Kidney tubule cell (primary cell): ENCODE results near the gene HHIPL1.

Source experiments
- DNase-seq: peaks from one replicate; pipeline ENCODE4 v3.0.0-alpha.2; 2018; ENCODE audit warnings: low spot score

Gene HHIPL1

DNA sequence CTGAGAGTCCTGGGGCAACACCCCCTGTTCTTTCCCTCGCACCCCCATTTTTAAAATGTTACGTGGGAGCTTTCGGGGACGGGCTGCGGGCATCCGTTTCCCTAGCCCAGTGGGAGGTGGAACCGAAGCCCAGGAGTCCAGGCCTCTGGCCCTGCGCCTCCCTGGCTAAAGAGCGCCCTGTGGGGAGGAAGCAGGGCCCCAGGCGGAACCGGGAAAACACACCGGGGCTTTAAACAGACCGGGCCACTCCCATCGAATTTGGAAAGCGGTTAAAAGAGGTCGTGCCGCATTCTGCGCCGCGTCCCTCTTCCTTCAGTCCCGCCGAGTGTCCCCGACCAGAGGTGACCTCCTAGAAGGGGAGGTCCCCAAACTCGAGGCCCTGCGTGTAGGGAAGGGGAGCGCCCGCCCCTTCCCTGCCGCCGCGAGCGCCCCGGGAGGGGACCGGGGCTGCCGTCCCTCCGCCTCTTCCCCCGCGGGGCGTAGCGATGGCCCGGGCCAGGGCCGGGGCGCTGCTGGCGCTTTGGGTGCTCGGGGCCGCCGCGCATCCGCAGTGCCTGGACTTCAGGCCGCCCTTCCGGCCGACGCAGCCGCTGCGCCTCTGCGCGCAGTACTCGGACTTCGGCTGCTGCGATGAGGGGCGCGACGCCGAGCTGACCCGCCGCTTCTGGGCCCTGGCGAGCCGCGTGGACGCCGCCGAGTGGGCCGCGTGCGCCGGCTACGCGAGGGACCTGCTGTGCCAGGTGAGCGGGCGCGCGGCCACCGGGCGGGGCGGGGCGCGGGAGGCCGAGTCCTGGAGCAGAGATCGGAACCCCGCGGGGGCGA is at the start of gene HHIPL1:
TSS of gene HHIPL1 (plus strand) at position 407 of the 822 bp plus-strand sequence. CDS start at position 486, 79 bp downstream.
- DNase-seq: peak; percentile 31

DNA sequence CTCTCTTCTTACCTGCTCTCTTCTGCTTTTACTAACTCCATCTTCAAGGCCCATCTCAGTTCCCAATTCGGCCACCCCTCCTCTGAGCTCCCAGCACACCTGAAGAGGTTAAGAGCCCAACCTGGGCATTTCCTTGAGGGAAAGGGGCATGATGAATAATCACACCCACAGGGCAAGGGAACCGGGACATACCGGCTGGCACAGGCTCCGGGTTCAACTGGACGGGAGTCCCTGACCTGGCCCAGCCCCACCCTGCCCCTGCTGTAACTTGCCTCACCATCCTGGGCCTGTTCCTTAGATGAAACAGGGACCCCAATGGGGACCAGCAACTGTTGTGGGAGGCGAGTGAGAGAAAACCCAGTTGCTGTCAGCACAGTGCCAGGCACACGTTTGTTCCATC is 49.4 kb upstream of the HHIPL1 start:
- no peak for DNase-seq

DNA sequence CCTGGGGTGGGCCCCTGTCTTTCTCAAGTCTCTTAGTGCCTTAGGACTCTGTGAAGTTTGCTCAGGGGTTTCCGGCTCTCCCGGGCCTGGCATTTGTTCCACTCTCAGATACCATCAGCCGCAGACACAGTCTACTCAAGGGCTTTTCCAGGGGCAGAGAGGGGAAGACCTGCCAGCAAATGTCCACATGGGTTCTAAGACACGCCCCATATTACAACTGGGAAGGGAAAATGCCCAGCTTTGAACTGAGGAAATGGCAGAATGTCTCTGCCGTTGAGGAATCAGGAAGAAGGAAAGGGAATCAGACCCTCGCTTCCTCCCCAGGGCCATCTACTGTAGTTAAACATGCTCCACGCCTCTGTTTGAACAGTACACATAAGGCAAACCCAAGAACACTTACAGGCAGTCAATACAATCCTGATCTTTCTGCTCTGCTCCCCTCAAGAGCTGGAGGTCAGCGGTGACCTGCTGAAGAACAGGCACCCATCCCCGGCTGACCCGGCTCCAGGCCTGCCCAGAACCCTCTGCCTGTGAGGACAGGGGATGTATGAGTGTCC is 48.8 kb upstream of the HHIPL1 start:
- peak; percentile 23 for DNase-seq

DNA sequence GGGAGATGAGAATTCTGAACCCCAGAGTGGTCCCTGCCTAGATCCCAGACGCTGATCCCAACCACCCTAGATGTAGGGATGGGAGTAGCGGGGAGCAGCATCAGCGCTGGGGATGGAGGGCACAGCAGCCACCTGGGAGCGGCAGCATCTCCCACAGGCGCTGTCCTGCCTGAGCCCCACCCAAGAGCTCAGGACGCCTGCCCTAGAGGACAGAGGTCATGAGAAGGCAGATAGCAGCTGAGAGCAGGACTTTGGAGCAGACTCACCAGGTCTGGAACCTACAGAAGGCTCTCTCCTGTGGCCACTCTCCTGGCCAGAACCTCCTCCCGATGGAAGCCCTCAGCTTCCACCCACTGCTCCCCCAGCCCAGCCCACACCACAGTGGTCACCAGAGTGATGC is 48.2 kb upstream of the HHIPL1 start:
- no peak for DNase-seq

DNA sequence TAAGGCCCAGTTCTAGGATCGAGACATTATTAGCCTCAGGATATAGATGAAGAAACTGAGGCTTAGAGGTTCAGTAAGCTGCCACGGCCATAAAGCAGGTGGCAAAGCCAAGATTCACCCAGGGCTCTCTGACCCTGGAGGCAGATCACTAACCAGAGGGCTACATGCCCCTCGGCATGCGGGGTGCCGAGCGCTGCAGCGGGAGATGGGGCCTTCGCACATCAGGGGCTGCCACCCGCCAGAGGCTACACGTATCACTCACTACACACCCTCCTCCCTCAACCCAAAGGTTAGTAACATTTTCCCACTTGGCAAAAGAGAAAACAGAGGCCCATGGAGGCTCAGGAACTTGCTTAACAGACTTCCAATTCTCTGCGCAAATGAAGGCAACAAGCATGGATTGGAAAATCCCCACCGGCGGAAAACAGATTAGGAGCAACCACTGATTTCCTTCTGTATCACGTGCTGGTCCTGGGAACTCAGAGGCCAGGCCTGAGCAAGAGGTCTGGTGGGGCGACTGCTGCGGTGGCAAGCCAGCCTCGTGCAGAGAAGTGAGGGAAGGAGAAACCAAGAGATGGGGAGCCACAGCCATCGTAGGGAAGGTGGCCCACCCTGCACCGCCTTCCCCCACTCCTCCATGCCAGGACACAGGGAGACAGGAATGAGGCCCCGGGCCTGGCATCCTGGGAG is 46.9 kb upstream of the HHIPL1 start:
- DNase-seq: no peak

DNA sequence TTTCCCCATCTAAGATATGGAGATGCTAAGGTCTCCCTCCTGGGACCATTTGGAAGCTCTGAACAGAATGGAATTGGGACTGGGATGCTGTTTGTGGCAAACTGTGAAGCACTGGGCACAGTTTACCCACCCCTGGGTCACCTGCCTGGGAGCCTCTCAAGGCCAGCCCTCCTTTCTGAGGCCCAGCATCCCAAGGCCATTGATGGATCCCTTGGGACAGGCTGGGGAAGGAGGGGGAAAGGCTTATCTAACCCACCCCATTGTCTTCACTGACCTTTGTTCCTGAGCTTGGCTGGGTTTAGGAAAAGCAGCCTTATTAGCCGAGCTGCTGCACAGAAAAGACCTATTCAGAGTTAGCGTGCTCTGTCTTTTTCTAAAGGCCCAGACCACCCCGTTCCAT is 46.2 kb upstream of the HHIPL1 start:
- DNase-seq: no peak

DNA sequence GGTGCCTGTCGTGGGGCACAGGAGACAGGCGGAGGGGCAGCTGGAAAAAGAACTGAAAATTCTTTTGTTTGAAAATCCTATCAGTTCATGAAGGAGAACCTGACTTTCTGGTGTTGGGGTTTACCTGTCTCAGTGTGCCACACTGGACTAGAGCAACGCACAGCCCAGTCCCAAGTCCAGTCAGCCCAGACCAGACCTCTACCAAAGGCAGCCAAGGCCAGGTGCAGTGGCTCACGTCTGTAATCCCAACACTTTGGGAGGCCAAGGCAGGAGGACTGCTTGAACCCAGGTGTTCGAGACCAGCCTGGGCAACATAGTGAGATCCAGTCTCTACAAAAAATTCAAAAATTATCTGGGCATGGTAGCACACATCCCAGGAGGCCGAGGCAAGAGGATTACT is 45.5 kb upstream of the HHIPL1 start:
- DNase-seq: no peak

DNA sequence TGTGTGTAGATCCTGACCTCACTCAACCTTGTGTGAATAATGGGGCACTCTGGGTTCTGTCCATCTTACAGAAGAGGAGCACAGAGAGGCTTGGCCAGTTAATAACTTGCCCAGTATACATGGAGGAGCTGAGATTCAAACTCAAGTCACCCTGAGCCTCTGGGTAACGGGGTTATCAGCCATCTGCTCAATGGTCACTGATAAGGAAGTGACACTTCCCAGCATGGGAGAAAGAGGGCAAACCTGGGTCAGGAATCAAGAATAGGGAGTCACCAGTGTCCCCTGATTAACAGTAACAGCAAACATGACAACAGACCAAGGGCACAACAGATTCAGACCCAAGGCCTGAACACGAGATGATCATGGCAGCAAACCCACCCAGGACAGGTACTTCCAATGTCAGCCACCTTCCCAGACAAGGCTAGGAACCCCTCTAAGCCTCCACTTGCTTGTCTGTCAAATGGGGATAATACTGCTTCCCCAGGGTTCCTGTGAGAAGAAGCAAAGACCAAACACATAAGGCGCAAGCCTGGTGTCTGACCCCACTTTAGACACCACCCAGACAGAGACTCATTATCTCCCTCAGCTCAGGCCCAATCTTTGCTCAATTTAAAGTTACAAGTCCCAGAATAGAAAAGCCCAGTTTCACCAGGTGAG is 44.6 kb upstream of the HHIPL1 start:
- DNase-seq: no peak

DNA sequence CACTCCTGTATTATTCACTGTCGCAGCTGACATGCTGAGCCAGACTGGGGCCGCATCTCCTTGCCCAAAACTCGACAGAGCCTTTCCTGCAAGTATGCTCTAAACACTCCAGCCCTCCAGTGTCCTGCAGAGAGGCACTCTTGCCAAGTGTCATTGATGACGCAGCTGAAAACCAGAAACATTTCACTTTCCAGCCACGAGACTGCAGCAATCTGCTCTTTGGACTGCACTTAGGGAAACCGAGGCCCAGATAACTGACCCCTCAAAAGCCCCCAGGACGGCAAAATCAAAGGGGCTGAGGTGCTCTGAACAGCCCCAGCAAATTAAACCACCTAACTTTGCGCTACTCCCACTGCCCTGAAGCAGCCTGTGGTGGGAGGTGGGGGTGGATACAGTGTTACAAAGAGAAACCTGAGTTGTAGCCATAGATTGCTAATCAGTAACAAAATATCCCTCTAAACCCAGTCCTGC is 43.5 kb upstream of the HHIPL1 start:
- peak; percentile 35 for DNase-seq

DNA sequence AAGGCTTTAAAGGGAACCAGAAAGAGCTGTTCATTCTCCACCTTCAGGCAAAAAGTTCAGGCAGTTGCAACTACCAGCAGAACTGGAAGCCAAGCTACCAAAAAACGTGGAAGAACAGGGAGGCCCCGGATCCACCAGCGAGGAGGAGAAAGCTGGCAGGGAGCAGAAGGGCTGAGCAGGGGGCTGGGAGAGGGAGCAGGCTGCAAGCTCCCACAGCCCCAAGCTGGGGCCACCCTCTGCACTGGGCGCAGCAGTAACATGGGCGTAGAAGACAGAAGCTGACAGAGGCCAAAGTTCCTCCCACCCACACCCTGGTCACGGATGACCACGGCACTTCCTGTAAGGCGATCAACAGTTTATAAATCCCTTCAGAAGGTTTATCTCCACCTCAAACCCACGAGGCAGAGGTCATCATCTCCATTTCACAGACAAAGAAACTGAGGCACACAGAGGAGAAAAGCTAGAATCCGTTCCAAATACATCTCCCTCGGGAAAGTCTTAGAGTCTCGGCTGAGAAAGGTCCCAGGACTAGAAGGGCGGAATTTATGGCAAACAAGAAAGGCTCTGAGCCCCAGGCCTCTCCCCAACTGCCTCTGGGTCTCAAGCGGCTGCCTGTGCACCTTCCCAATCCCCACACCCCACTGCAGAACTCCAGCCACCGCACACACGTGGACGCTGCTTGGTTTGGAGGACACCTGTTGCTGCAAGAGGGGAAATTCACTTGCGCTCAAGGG is 42.7 kb upstream of the HHIPL1 start:
- DNase-seq: peak; percentile 47

DNA sequence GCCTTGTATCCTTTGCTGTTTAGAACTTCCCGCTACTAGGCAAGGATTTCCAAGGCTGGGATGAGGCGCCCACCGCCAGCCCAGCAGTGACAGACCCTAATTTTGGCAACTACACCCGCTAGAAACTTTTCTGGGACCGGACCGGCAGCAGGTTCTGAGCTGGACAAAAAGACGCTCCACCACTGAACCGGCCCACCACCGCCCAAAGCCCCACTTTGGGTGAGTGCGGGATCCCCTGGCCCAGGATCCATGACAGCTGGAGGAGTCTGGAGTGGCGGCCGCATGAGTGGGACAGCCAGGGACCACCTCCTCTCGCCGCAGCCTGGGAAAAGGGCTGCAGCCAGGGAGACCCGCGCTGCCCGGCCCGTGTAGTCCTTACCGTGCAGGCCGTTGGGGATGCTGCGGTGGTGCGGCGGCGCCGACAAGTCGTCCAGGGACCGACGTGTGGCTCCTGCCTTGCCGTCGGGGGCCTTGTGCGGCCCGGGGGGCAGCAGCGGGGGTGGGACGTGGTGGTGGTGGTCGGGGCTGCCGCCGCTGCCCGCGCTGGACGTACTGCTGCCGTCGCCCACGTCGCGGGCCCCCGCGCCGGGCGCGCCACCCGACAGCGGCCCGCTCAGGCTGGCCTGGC is 42.0 kb upstream of the HHIPL1 start:
- no peak for DNase-seq

DNA sequence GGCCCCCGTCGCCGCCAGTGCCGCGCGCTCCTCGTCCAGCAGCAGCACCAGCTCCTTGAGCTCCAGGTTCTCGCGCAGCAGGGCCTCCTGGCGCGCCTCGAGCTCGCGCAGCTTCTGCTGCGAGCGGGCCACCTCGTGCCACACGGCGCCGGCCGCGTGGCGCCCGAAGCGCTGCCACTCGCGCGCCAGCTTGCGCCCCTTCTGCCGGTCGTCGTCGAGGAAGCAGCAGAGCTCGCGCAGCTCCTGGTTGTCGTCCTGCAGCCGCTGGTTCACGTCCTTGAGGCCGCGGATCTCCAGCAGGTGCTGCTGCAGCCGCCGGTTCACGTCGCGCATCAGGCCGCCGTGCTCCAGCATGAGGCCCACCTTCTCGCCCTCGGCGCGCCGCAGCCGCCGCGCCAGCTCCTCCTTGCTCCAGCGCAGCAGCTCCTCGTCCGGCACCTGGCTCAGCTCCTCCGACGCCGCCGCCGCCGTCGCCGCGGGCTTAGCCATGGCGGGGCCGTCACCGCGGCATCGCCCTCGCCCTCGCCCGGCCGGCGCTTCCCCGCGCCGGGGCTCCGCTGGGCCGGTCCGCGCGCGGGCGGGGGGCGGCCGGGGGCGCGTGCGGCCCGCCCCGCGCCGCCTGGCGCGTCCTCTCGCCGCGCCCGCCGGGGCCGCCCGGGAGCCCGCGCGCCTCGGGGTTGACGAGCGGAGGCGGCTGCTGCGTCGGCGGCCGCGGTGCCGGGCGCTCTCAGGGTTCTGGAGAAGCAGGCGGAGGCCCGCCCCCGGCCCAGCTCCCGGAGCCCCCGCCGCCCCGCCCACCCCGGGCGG is 41.3 kb upstream of the HHIPL1 start, which contains the start of gene CCDC85C:
TSS of gene CCDC85C (minus strand) at position 737 of the 807 bp plus-strand sequence. CDS start at position 489, 248 bp downstream.
- DNase-seq: peak; percentile 63

DNA sequence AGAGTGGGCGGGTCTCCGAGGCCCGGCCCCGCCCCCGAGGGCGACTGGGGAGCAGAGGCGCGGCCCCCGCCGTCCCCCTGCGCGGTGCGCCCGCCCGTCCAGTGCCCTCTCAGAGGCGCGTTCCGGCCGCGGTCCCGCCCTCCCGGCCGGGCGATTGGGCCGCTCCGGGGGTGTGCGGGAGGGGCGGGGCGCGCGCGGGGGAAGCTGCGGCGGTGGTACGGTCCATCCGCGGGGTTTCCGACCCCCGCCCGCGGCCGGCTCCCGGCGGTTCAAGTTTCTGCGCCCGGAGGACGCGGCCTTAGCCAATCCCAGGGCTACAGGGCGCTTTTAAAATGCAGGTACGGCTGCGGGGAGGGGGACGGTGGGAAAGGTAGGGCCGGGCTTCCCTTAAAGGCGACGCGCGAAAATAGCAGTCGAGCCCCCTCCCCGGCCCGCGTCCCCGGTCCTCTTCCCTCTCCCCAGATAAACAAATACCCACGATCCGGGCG is 40.6 kb upstream of the HHIPL1 start:
- DNase-seq: peak; percentile 96

DNA sequence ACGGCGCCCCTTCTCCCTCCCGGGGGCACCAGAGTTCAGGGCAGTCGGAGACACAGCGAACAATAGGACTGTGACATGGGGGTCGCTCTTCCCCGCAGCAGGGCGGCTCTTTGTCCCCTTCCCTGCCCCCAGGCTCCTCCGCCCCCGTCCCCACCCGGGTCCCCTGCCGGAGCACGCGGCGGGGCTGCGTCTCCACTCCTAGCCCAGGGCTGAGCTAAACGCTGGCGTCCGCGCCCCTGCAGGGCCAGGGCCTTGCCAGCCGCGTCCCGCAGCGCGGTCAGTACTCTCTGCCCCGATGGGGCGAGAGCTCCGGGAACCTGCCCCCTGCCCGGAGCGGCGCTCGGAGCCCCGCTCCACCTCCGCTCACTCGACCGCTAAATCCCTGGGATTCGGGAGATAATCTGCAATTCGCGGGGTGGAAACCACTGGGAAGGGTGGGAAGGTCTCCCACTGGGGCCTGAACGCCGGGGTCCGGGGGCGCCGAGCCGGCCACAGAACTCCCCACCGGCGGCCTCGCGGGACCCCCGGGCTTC is 40.1 kb upstream of the HHIPL1 start:
- peak; percentile 39 for DNase-seq

DNA sequence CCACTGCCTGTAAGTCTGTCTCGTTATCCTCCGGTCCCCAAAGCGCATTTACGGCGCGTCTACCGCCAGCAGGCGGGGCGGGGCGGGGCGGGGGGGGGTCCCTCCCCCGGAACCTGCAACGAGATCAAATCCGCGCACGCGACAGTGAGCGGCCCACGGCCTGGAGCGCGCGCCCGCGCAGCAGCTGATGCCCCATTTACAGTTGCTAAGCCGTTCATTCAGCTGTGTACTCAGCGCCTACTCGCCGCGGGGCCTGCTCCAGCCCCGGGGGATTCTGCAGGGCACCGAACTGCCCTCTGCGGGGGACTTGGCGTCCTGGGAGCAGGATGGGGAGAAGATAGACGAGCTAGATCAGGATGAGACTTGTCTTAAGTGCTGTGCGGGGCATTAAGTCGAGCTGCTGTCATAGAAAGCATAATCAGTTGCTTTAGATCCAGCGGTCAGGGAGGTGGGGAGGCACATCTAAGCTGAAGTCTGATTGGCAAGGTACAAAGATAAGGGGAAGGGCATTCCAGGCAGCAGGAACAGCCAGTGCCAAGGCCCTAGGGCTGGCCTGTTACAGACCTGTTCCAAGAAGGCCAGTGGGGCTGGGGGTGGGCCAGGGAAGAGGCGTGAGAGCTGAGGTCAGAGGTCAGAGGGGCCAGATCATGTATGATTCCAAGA is 39.5 kb upstream of the HHIPL1 start:
- peak; percentile 70 for DNase-seq

DNA sequence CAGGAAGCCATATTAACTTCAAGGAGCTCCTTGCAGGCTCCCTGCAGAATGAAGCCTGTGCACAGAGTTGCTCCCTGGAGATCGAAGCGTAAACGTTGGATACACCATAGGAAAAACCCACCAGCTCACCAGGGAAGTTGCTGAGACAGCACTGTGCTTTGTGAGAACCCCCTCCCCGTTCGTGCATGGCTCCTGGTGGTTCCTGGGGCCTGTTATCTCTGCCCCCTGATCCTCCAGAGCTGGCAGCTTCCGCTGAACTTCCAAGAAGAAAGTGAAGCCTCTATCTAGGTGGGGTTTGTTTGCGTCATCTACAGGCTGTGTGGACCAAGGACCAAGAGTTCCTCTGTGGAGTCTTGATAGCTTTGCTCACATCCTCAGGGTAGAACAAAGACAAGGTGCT is 38.6 kb upstream of the HHIPL1 start:
- no peak for DNase-seq

DNA sequence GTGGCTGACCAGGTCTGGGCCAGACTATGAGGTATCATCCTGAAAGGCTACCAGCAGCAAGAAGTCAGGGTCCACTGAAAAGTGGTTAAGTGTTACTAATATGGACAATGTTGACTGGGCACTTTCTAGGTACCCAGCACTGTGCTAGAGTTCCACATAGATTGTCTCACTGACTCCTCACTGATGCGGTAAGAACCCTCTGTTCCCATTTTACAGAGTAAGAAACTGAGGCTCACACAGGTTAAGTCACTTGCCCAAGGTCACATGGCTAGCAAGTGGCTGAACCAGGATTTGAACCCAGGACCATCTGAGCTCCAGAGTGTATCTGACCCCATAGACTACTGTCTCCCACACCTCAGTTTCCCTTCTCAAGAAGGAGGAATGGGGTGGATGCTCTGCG is 36.3 kb upstream of the HHIPL1 start:
- DNase-seq: no peak

DNA sequence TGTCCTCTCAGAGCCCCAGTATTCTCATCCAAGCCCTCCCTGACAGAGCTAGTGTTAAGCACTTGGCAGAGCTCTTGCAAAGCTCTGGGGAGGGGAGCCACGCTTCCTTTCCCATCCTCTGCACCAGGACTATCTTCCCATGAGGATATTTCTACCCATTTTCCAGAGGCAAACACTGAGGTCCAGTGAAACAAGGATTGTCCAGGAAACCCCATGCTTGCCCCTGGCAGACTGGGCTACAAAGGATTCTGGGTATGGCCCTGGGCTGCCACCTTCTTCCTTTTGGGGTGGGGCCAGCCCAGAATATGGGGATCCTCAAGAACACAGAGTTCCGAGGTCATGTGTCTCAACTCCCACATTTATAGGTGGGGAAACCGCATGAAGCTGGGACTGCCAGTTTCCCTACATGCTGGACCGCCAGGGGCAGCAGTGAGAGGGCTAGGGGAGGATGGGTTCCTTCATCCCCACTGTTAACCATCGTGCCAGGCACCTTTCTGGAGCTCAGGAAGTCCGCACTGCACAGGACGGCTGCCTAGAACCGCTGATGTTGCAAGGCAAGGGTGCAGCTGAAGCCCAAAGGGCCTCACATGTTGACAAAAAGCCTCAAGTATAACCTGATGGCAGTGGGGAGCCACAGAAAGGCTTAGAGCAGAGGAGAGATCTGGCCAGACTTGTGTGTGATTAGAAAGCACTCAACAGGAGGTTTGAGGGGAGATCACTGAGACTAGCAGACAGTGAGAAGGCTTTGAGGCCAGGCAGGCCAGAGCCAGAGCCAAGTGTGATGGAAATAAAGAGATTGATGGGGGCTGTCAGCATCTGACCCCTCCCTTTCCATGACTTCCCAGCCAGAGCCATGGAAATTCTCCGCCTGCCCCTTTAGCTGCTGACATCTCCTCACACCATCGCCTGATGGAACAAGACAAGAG is 35.4 kb upstream of the HHIPL1 start:
- DNase-seq: no peak
